ENCODE results near the gene MTMR3.
"Not testable (repeated sequence)": the region's sequence is repeated elsewhere in the genome, so short reads cannot be mapped to it uniquely, and the experiment has no call there.

MTMR3 gene

DNA sequence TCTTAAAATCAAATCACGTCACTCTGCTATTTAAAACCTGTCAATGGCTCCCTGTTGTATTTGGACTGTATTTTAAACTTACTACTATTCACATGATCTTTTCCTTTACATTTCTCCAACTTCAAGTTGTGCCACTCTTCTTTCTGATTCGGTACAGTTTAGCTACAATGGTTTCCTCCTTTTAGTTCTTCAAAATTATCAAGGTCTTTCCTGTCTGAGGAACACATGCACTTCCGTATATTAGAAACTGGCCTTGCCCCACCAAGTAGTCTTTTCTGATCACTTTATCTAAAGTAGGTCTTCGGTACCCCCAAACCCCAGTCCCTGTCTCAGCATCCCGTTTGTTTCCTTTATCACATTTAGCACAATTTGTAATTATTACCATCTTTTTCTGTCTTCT lies 81.8 kb downstream of the MTMR3 start:
- TF ChIP-seq, protein P1, sequence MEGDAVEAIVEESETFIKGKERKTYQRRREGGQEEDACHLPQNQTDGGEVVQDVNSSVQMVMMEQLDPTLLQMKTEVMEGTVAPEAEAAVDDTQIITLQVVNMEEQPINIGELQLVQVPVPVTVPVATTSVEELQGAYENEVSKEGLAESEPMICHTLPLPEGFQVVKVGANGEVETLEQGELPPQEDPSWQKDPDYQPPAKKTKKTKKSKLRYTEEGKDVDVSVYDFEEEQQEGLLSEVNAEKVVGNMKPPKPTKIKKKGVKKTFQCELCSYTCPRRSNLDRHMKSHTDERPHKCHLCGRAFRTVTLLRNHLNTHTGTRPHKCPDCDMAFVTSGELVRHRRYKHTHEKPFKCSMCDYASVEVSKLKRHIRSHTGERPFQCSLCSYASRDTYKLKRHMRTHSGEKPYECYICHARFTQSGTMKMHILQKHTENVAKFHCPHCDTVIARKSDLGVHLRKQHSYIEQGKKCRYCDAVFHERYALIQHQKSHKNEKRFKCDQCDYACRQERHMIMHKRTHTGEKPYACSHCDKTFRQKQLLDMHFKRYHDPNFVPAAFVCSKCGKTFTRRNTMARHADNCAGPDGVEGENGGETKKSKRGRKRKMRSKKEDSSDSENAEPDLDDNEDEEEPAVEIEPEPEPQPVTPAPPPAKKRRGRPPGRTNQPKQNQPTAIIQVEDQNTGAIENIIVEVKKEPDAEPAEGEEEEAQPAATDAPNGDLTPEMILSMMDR (IDR thresholded peaks at IDR 0.05; ENCODE audit: control insufficient read depth, insufficient read depth, low read depth, low read length, missing control alignments), result no peak
- no peak overlapping the region for H3K4me3 ChIP-seq (ENCODE audit: control insufficient read depth, low read depth, low read length)
- DNase-seq (ENCODE audit: low read depth), result no peak

DNA sequence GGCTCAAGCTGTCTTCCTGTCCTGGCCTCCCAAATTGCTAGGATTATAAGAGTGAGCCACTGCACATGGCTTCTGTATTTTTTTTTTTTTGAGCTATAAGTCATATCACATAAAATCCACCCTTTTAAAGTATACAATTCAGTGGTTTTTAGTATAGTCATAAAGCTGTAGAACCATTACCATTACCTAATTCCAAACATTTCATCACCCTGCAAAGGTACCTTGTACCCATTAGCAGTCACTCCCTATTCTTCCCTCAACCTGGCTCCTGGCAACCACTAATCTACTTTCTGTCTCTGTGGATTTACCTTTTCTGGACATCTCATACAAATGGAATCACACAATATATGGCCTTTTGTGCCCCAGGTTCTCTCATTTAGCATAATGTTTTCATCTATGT lies 84.5 kb downstream of the MTMR3 start:
- H3K4me3 ChIP-seq (ENCODE audit: control insufficient read depth, low read depth, low read length), result no peak overlapping the region
- TF ChIP-seq, protein P1 (IDR thresholded peaks at IDR 0.05; ENCODE audit: control insufficient read depth, insufficient read depth, low read depth, low read length, missing control alignments), result no peak
- DNase-seq (ENCODE audit: low read depth), result no peak

DNA sequence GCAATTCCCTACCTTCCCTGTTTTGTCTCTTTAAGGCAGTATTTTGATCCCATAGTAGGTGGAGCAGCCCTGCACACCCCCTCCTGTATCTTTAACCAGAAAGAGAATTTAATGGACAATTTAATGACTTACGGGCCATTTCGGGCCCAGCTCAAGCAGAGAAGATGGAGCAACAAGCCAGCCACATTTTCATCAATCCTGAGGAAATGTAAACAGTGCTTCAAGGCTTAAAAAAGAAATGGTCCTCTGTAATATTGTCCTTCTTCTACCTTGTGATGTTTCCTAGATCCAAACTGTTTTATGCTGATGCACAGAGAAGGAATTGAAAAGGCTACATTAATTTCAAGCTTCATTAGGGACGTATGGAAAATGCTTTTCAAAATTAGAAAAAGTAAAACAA lies 88.6 kb downstream of the MTMR3 start:
- H3K4me3 ChIP-seq (ENCODE audit: control insufficient read depth, low read depth, low read length), result no peak overlapping the region
- TF ChIP-seq, protein P1 (IDR thresholded peaks at IDR 0.05; ENCODE audit: control insufficient read depth, insufficient read depth, low read depth, low read length, missing control alignments), result no peak
- DNase-seq (ENCODE audit: low read depth), result no peak

DNA sequence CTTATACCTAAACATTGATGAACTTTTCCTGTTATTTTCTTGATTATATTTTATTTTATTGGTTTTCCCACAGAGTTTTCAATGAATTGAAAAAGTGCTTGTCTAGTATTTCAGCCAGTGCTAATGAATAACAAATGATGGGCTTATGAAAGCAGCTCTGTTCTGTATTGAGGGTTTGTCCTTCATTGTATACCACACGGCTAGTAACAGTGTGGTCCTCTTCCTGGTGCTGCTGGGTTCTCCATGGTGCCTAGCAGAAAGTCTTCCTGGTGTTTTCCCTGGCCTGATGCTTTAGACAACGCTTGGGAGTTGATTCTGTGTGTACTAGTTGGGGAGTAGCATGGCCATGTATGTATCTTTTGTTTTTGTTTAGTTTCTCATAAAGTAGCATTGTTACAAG lies 89.1 kb downstream of the MTMR3 start:
- H3K4me3 ChIP-seq (ENCODE audit: control insufficient read depth, low read depth, low read length), result no peak overlapping the region
- TF ChIP-seq, protein P1 (IDR thresholded peaks at IDR 0.05; ENCODE audit: control insufficient read depth, insufficient read depth, low read depth, low read length, missing control alignments), result no peak
- no peak for DNase-seq (ENCODE audit: low read depth)

DNA sequence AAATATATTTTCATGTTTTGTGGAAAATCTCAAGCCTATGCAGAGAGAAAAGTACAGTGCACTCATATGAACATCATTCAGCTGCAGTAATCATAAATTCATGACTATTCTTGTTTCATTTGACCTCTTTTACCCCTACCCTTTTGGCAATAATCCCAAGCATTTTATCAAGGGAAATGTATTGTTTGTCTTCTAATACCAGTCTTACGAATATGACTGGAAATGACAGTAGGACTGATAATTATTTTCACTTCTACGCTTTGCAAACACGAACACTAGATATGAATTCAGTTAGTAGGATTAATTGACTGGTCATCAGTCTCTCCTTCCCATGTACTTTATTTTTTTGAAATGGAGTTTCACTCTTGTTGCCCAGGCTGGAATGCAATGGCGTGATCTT lies 90.3 kb downstream of the MTMR3 start:
- DNase-seq (ENCODE audit: low read depth), result no peak
- TF ChIP-seq, protein P1 (IDR thresholded peaks at IDR 0.05; ENCODE audit: control insufficient read depth, insufficient read depth, low read depth, low read length, missing control alignments), result no peak
- H3K4me3 ChIP-seq (ENCODE audit: control insufficient read depth, low read depth, low read length), result no peak overlapping the region

DNA sequence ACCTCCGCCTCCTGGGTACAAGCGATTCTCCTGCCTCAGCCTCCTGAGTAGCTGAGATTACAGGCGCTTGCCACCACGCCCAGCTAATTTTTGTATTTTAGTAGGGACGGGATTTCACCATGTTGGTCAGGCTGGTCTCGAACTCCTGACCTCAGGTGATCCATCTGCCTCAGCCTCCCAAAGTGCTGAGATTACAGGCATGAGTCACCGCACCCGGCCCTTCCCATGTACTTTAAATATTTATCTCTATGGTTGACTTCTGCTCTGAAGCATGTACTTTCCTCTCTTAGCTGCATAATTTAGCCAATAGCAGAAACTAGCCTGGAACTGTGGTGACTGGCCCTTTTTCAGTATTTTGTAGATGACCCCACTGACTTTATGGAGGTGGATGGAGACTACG lies 90.7 kb downstream of the MTMR3 start:
- DNase-seq (ENCODE audit: low read depth); H3K4me3 ChIP-seq (ENCODE audit: control insufficient read depth, low read depth, low read length): not testable (repeated sequence)

DNA sequence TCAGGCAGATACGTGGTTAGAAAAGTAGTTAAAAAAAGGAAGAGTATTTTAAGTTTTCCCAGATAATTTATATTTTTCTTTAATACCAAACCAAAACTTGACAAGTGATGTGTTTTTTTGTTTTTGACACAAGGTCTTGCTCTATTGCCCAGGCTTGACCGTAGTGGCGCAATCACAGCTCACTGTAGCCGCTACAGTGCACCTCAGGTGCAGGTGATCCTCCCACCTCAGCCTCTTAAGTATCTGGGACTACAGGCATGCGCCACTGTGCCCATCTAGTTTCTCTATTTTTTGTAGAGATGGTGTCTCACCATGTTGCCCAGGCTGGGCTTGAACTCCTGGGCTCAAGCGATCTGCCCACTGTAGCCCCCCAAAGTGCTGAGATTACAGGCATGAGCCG lies 92.5 kb downstream of the MTMR3 start:
- no peak for DNase-seq (ENCODE audit: low read depth)
- TF ChIP-seq, protein P1 (IDR thresholded peaks at IDR 0.05; ENCODE audit: control insufficient read depth, insufficient read depth, low read depth, low read length, missing control alignments), result no peak
- no peak overlapping the region for H3K4me3 ChIP-seq (ENCODE audit: control insufficient read depth, low read depth, low read length)

Data from AG09309 (cell line).